OCI-LY1 (cell line): Measurements from ENCODE around the gene FFAR1.
"Not testable (repeated sequence)": the region's sequence is repeated elsewhere in the genome, so short reads cannot be mapped to it uniquely, and the experiment has no call there.

Source experiments
- H2AFZ ChIP-seq: fragments of 200-600 bp; sonication (generic), shearing (Covaris generic); 2 replicates; pipeline ENCODE4 v1.6.0; 2014; ENCODE audit warnings: antibody characterized with exemption, mild to moderate bottlenecking, low read length
- H3F3A ChIP-seq: fragments of 200-600 bp; sonication (generic), shearing (Covaris generic); 2 replicates; pipeline ENCODE4 v1.6.0; 2014; ENCODE audit warnings: mild to moderate bottlenecking, antibody characterized with exemption, low read length, moderate library complexity; ENCODE audit not compliant: insufficient read depth
- H3K27ac ChIP-seq: fragments of 200-600 bp; sonication (generic); 2 replicates; pipeline ENCODE4 v1.5.1; 2014; ENCODE audit warnings: low read length, mixed run types, mild to moderate bottlenecking, low read depth; ENCODE audit not compliant: poor library complexity, severe bottlenecking
- H3K27me3 ChIP-seq: fragments of 200-600 bp; sonication (generic); 2 replicates; pipeline ENCODE4 v1.6.0; 2014; ENCODE audit warnings: antibody characterized with exemption, mild to moderate bottlenecking, low read length, moderate library complexity; ENCODE audit not compliant: insufficient read depth
- H3K36me3 ChIP-seq: fragments of 200-600 bp; sonication (generic); 2 replicates; pipeline ENCODE4 v1.6.1; 2014; ENCODE audit warnings: mild to moderate bottlenecking, antibody characterized with exemption, low read length, moderate library complexity, mixed read lengths; ENCODE audit not compliant: insufficient read depth
- H3K4me1 ChIP-seq: fragments of 200-600 bp; sonication (generic); 2 replicates; pipeline ENCODE4 v1.5.1; 2014; ENCODE audit warnings: mild to moderate bottlenecking, low read length, moderate library complexity; ENCODE audit not compliant: insufficient read depth, severe bottlenecking
- H3K4me2 ChIP-seq: fragments of 200-600 bp; sonication (generic), shearing (Covaris generic); 2 replicates; pipeline ENCODE4 v1.6.1; 2014; ENCODE audit warnings: low read length
- H3K4me3 ChIP-seq: fragments of 200-600 bp; sonication (generic); 2 replicates; pipeline ENCODE4 v1.5.1; 2014; ENCODE audit warnings: low read length, low read depth, mild to moderate bottlenecking, mixed read lengths; ENCODE audit not compliant: poor library complexity, severe bottlenecking
- H3K79me2 ChIP-seq: fragments of 200-600 bp; shearing (Covaris generic); 2 replicates; pipeline ENCODE4 v1.6.1; 2016; ENCODE audit warnings: mixed run types, low read length, mixed read lengths; ENCODE audit not compliant: insufficient read depth
- H3K9ac ChIP-seq: fragments of 200-600 bp; sonication (generic), shearing (Covaris generic); 2 replicates; pipeline ENCODE4 v1.6.1; 2014; ENCODE audit warnings: mild to moderate bottlenecking, low read length, mixed read lengths
- H3K9me2 ChIP-seq: fragments of 200-600 bp; sonication (generic), shearing (Covaris generic); 2 replicates; pipeline ENCODE4 v1.6.1; 2014; ENCODE audit warnings: low read depth, mild to moderate bottlenecking, low read length, mixed read lengths
- H3K9me3 ChIP-seq: fragments of 200-600 bp; shearing (Covaris generic); 2 replicates; pipeline ENCODE4 v1.6.1; 2014; ENCODE audit warnings: low read length, mixed read lengths
- H4K20me1 ChIP-seq: fragments of 200-600 bp; sonication (generic), shearing (Covaris generic); 2 replicates; pipeline ENCODE4 v1.6.0; 2016; ENCODE audit warnings: mild to moderate bottlenecking, low read length; ENCODE audit not compliant: insufficient read depth
- EZH2 ChIP-seq: fragments of 200-600 bp; sonication (generic), shearing (Covaris generic); IDR thresholded peaks from 2 replicates; pipeline ENCODE4 v1.8.0; 2017; ENCODE audit warnings: borderline replicate concordance, mixed run types, mild to moderate bottlenecking, antibody characterized with exemption, low read length, moderate library complexity, mixed read lengths
- TF ChIP-seq, protein P1 (sequence below): fragments of 200-600 bp; sonication (generic), shearing (Covaris generic); IDR thresholded peaks from 2 replicates; pipeline ENCODE4 v1.5.1; 2017; ENCODE audit warnings: mild to moderate bottlenecking, antibody characterized with exemption, low read length, moderate library complexity, mixed read lengths

Gene FFAR1

GRCh38 chr19:35373492-35373891 lies 25.8 kb downstream of the FFAR1 start:
- 0 out of 2 replicates have a peak, but pooled peaks cover 2% of the 10 kb centered on the region for H3K9me3 ChIP-seq
- TF ChIP-seq, protein P1, sequence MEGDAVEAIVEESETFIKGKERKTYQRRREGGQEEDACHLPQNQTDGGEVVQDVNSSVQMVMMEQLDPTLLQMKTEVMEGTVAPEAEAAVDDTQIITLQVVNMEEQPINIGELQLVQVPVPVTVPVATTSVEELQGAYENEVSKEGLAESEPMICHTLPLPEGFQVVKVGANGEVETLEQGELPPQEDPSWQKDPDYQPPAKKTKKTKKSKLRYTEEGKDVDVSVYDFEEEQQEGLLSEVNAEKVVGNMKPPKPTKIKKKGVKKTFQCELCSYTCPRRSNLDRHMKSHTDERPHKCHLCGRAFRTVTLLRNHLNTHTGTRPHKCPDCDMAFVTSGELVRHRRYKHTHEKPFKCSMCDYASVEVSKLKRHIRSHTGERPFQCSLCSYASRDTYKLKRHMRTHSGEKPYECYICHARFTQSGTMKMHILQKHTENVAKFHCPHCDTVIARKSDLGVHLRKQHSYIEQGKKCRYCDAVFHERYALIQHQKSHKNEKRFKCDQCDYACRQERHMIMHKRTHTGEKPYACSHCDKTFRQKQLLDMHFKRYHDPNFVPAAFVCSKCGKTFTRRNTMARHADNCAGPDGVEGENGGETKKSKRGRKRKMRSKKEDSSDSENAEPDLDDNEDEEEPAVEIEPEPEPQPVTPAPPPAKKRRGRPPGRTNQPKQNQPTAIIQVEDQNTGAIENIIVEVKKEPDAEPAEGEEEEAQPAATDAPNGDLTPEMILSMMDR = no peak
- TF ChIP-seq EZH2 = no peak

GRCh38 chr19:35374031-35374430 lies 26.3 kb downstream of the FFAR1 start:
- not testable (repeated sequence) for H3K27me3 ChIP-seq, H3K9me3 ChIP-seq, H3K79me2 ChIP-seq, H3F3A ChIP-seq, H3K4me2 ChIP-seq, H3K9ac ChIP-seq, H3K27ac ChIP-seq, H4K20me1 ChIP-seq, H2AFZ ChIP-seq, H3K4me3 ChIP-seq, H3K36me3 ChIP-seq, H3K4me1 ChIP-seq, H3K9me2 ChIP-seq

More at GRCh38 chr19:35373492-35373891, 25.8 kb downstream of the FFAR1 start:
- Histone ChIP-seq H3K27me3 (peaks cover 3% of the 10 kb centered on the region; the same call in 1 of the 2 replicates), H3K9ac (no peak overlapping the region), H3K27ac (no peak overlapping the region), H3F3A (no peaks in the 10 kb centered on the region), H3K79me2 (no peaks in the 10 kb centered on the region), H4K20me1 (no peaks in the 10 kb centered on the region), H3K4me2 (no peak overlapping the region), H3K4me1 (no peaks in the 10 kb centered on the region), H3K9me2 (no peaks in the 10 kb centered on the region), H3K36me3 (no peaks in the 10 kb centered on the region), H3K4me3 (no peak overlapping the region), H2AFZ (no peak overlapping the region)

GRCh38 chr19:35375505-35376307 lies 28.0 kb downstream of the FFAR1 start:
- Histone ChIP-seq H3K9me2 (no peaks in the 10 kb centered on the region), H3K4me1 (no peaks in the 10 kb centered on the region), H3K36me3 (no peaks in the 10 kb centered on the region), H3K9me3 (0 out of 2 replicates have a peak, but pooled peaks cover 3% of the 10 kb centered on the region), H3K79me2 (no peaks in the 10 kb centered on the region), H3K4me3 (no peak overlapping the region), H3K9ac (no peak overlapping the region), H3F3A (no peaks in the 10 kb centered on the region), H3K4me2 (no peak overlapping the region), H4K20me1 (no peaks in the 10 kb centered on the region), H3K27ac (no peak overlapping the region), H2AFZ (no peak overlapping the region), H3K27me3 (peaks cover 3% of the 10 kb centered on the region; the same call in 1 of the 2 replicates)
- no peak for TF ChIP-seq EZH2
- TF ChIP-seq, protein P1 = no peak

DNA sequence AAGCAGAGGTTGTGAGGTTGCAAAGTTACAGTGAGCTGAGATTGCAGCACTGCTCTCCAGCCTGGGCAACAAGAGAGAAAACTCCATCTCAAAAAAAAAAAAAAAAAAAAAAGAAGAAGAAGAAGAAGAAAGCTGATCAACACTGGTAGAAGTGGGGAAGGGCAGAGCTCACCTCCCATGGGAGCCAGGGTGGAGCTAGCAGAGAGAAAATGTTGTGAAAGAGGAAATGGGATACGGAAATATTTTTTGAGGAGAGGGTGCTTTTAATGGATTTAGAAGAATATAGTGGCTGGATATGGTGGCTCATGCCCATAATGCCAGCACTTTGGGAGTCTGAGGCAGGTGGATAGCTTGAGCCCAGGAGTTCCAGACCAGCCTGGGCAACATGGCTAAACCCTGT lies 30.0 kb downstream of the FFAR1 start:
- Histone ChIP-seq H3K9ac (no peak overlapping the region), H3K27ac (no peak overlapping the region), H3K36me3 (no peaks in the 10 kb centered on the region), H3K27me3 (peaks cover 3% of the 10 kb centered on the region; the same call in 1 of the 2 replicates), H3K79me2 (no peaks in the 10 kb centered on the region), H3F3A (no peaks in the 10 kb centered on the region), H3K4me2 (no peak overlapping the region), H4K20me1 (no peaks in the 10 kb centered on the region), H3K4me1 (no peaks in the 10 kb centered on the region), H3K9me3 (0 out of 2 replicates have a peak, but pooled peaks cover 3% of the 10 kb centered on the region), H3K4me3 (no peak overlapping the region), H3K9me2 (no peaks in the 10 kb centered on the region), H2AFZ (no peak overlapping the region)
- TF ChIP-seq, protein P1 = no peak
- no peak for TF ChIP-seq EZH2
